OCI-LY1 (cell line): ENCODE results near the gene SORCS3.

Experiments
- H2AFZ ChIP-seq: fragments of 200-600 bp; sonication (generic), shearing (Covaris generic); 2 replicates; pipeline ENCODE4 v1.6.0; 2014; ENCODE audit warnings: antibody characterized with exemption, mild to moderate bottlenecking, low read length
- H3F3A ChIP-seq: fragments of 200-600 bp; sonication (generic), shearing (Covaris generic); 2 replicates; pipeline ENCODE4 v1.6.0; 2014; ENCODE audit warnings: mild to moderate bottlenecking, antibody characterized with exemption, low read length, moderate library complexity; ENCODE audit not compliant: insufficient read depth
- H3K27ac ChIP-seq: fragments of 200-600 bp; sonication (generic); 2 replicates; pipeline ENCODE4 v1.5.1; 2014; ENCODE audit warnings: low read length, mixed run types, mild to moderate bottlenecking, low read depth; ENCODE audit not compliant: poor library complexity, severe bottlenecking
- H3K27me3 ChIP-seq: fragments of 200-600 bp; sonication (generic); 2 replicates; pipeline ENCODE4 v1.6.0; 2014; ENCODE audit warnings: antibody characterized with exemption, mild to moderate bottlenecking, low read length, moderate library complexity; ENCODE audit not compliant: insufficient read depth
- H3K36me3 ChIP-seq: fragments of 200-600 bp; sonication (generic); 2 replicates; pipeline ENCODE4 v1.6.1; 2014; ENCODE audit warnings: mild to moderate bottlenecking, antibody characterized with exemption, low read length, moderate library complexity, mixed read lengths; ENCODE audit not compliant: insufficient read depth
- H3K4me1 ChIP-seq: fragments of 200-600 bp; sonication (generic); 2 replicates; pipeline ENCODE4 v1.5.1; 2014; ENCODE audit warnings: mild to moderate bottlenecking, low read length, moderate library complexity; ENCODE audit not compliant: insufficient read depth, severe bottlenecking
- H3K4me2 ChIP-seq: fragments of 200-600 bp; sonication (generic), shearing (Covaris generic); 2 replicates; pipeline ENCODE4 v1.6.1; 2014; ENCODE audit warnings: low read length
- H3K4me3 ChIP-seq: fragments of 200-600 bp; sonication (generic); 2 replicates; pipeline ENCODE4 v1.5.1; 2014; ENCODE audit warnings: low read length, low read depth, mild to moderate bottlenecking, mixed read lengths; ENCODE audit not compliant: poor library complexity, severe bottlenecking
- H3K79me2 ChIP-seq: fragments of 200-600 bp; shearing (Covaris generic); 2 replicates; pipeline ENCODE4 v1.6.1; 2016; ENCODE audit warnings: mixed run types, low read length, mixed read lengths; ENCODE audit not compliant: insufficient read depth
- H3K9ac ChIP-seq: fragments of 200-600 bp; sonication (generic), shearing (Covaris generic); 2 replicates; pipeline ENCODE4 v1.6.1; 2014; ENCODE audit warnings: mild to moderate bottlenecking, low read length, mixed read lengths
- H3K9me2 ChIP-seq: fragments of 200-600 bp; sonication (generic), shearing (Covaris generic); 2 replicates; pipeline ENCODE4 v1.6.1; 2014; ENCODE audit warnings: low read depth, mild to moderate bottlenecking, low read length, mixed read lengths
- H3K9me3 ChIP-seq: fragments of 200-600 bp; shearing (Covaris generic); 2 replicates; pipeline ENCODE4 v1.6.1; 2014; ENCODE audit warnings: low read length, mixed read lengths
- H4K20me1 ChIP-seq: fragments of 200-600 bp; sonication (generic), shearing (Covaris generic); 2 replicates; pipeline ENCODE4 v1.6.0; 2016; ENCODE audit warnings: mild to moderate bottlenecking, low read length; ENCODE audit not compliant: insufficient read depth
- EZH2 ChIP-seq: fragments of 200-600 bp; sonication (generic), shearing (Covaris generic); IDR thresholded peaks from 2 replicates; pipeline ENCODE4 v1.8.0; 2017; ENCODE audit warnings: borderline replicate concordance, mixed run types, mild to moderate bottlenecking, antibody characterized with exemption, low read length, moderate library complexity, mixed read lengths
- TF ChIP-seq, protein P1 (sequence below): fragments of 200-600 bp; sonication (generic), shearing (Covaris generic); IDR thresholded peaks from 2 replicates; pipeline ENCODE4 v1.5.1; 2017; ENCODE audit warnings: mild to moderate bottlenecking, antibody characterized with exemption, low read length, moderate library complexity, mixed read lengths

Gene SORCS3

DNA sequence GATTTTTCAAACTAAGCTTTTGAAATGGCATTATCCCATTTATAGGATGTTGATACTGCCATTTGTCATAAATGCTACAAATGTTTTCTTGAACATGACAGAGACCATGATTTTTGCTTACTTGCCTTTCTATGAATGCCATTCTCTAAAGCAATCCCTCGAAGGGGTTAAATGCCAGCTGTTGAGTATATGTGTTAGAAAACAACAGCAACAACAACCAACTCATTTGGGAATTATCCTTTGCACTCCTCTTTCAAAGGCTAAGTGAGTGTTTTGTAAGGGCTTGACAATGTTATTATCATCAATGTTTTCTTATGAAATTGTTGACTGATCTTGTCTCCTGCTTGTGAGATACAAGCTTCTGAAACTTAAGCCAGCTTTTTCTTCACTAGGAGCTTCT lies 529.4 kb downstream of the SORCS3 start:
- H3K36me3 ChIP-seq: no peaks in the 10 kb centered on the region
- H3K9me2 ChIP-seq: no peaks in the 10 kb centered on the region
- no peaks in the 10 kb centered on the region for H3K4me1 ChIP-seq
- H4K20me1 ChIP-seq: no peaks in the 10 kb centered on the region
- H3K27ac ChIP-seq: no peak overlapping the region
- H3K9me3 ChIP-seq: no peaks in the 10 kb centered on the region
- H3K4me3 ChIP-seq: no peak overlapping the region
- no peaks in the 10 kb centered on the region for H3F3A ChIP-seq
- H3K4me2 ChIP-seq: no peak overlapping the region
- TF ChIP-seq, protein P1, sequence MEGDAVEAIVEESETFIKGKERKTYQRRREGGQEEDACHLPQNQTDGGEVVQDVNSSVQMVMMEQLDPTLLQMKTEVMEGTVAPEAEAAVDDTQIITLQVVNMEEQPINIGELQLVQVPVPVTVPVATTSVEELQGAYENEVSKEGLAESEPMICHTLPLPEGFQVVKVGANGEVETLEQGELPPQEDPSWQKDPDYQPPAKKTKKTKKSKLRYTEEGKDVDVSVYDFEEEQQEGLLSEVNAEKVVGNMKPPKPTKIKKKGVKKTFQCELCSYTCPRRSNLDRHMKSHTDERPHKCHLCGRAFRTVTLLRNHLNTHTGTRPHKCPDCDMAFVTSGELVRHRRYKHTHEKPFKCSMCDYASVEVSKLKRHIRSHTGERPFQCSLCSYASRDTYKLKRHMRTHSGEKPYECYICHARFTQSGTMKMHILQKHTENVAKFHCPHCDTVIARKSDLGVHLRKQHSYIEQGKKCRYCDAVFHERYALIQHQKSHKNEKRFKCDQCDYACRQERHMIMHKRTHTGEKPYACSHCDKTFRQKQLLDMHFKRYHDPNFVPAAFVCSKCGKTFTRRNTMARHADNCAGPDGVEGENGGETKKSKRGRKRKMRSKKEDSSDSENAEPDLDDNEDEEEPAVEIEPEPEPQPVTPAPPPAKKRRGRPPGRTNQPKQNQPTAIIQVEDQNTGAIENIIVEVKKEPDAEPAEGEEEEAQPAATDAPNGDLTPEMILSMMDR: no peak
- no peak for TF ChIP-seq EZH2
- no peaks in the 10 kb centered on the region for H3K27me3 ChIP-seq
- H2AFZ ChIP-seq: no peak overlapping the region
- H3K9ac ChIP-seq: no peak overlapping the region
- H3K79me2 ChIP-seq: no peaks in the 10 kb centered on the region

GRCh38 chr10:105171945-105172344 lies 530.9 kb downstream of the SORCS3 start:
- no peaks in the 10 kb centered on the region for H3K9me2 ChIP-seq
- no peak overlapping the region for H3K9ac ChIP-seq
- no peaks in the 10 kb centered on the region for H3F3A ChIP-seq
- H3K9me3 ChIP-seq: no peaks in the 10 kb centered on the region
- H3K27me3 ChIP-seq: no peaks in the 10 kb centered on the region
- H4K20me1 ChIP-seq: no peaks in the 10 kb centered on the region
- no peak for TF ChIP-seq EZH2
- TF ChIP-seq, protein P1: no peak
- H2AFZ ChIP-seq: no peak overlapping the region
- H3K79me2 ChIP-seq: no peaks in the 10 kb centered on the region
- no peak overlapping the region for H3K4me2 ChIP-seq
- H3K27ac ChIP-seq: no peak overlapping the region
- no peaks in the 10 kb centered on the region for H3K36me3 ChIP-seq
- no peaks in the 10 kb centered on the region for H3K4me1 ChIP-seq
- no peak overlapping the region for H3K4me3 ChIP-seq

- H3K9ac ChIP-seq: no peak overlapping the region
- H3K4me2 ChIP-seq: no peak overlapping the region
- no peaks in the 10 kb centered on the region for H3K79me2 ChIP-seq
- no peaks in the 10 kb centered on the region for H3F3A ChIP-seq
- no peak overlapping the region for H3K27ac ChIP-seq
- H3K27me3 ChIP-seq: no peaks in the 10 kb centered on the region
- H3K4me1 ChIP-seq: no peaks in the 10 kb centered on the region
- H3K4me3 ChIP-seq: no peak overlapping the region
- no peak overlapping the region for H2AFZ ChIP-seq
- H3K9me3 ChIP-seq: no peaks in the 10 kb centered on the region
- TF ChIP-seq EZH2: no peak
- TF ChIP-seq, protein P1: no peak
- no peaks in the 10 kb centered on the region for H3K36me3 ChIP-seq
- H3K9me2 ChIP-seq: no peaks in the 10 kb centered on the region
- no peaks in the 10 kb centered on the region for H4K20me1 ChIP-seq
Measured at GRCh38 chr10:105181626-105182025, 540.5 kb downstream of the SORCS3 start.
